H1 (cell line): Measurements from ENCODE around the gene RPRML. TPM values are rescaled to one million over a fixed set of nuclear protein-coding genes. Genes with fewer than 3 reads are reported as not detected.
"Not testable (repeated sequence)": the region's sequence is repeated elsewhere in the genome, so short reads cannot be mapped to it uniquely, and the experiment has no call there.

Experiments
- CTCF ChIA-PET: fragments of 300-600 bp; sonication (Branson Sonifier 250); formaldehyde crosslinking; loops from one replicate; lab custom pipeline; 2021; ENCODE audit not compliant: partially characterized antibody; lab: Charles Lee
- POLR2A ChIA-PET: fragments of 300-600 bp; sonication (Branson Sonifier 250); formaldehyde crosslinking; loops from one replicate; lab custom pipeline; 2021; ENCODE audit warnings: inconsistent platforms; ENCODE audit not compliant: partially characterized antibody; lab: Charles Lee
- DNase-seq, 2 experiments: peaks; one replicate each; pipeline versions ENCODE4 v3.0.0 to v3.0.0-alpha.2; 2010 to 2022; ENCODE audit warnings: low spot score in 2 of 2, low read depth in 1 of 2, mixed read lengths in 1 of 2
- FAIRE-seq: peaks from 2 replicates; lab custom pipeline; 2011; peaks lifted over from hg19 to GRCh38; lab: Jason Lieb, UNC
- H2AFZ ChIP-seq: 2 replicates; pipeline ENCODE4 v1.8.1; 2012; ENCODE audit warnings: low read length, inconsistent platforms
- H2AK5ac ChIP-seq: 2 replicates; pipeline ENCODE4 v1.6.1; 2013; ENCODE audit warnings: low read depth, low read length
- H2BK120ac ChIP-seq: replicated peaks from 2 replicates; pipeline ENCODE3; 2013; ENCODE audit warnings: low read depth, low read length, inconsistent platforms
- H2BK12ac ChIP-seq: 2 replicates; pipeline ENCODE4 v1.6.1; 2013; ENCODE audit warnings: low read depth, low read length
- H2BK15ac ChIP-seq: 2 replicates; pipeline ENCODE4 v1.6.1; 2013; ENCODE audit warnings: low read length
- H2BK20ac ChIP-seq: 2 replicates; pipeline ENCODE4 v1.6.1; 2013; ENCODE audit warnings: low read length
- H2BK5ac ChIP-seq: 2 replicates; pipeline ENCODE4 v1.6.1; 2013; ENCODE audit warnings: low read depth, low read length
- H3K14ac ChIP-seq: 2 replicates; pipeline ENCODE4 v1.6.1; 2013; ENCODE audit warnings: inconsistent platforms; ENCODE audit not compliant: insufficient read length
- H3K18ac ChIP-seq: 2 replicates; pipeline ENCODE4 v1.6.1; 2013; ENCODE audit warnings: low read length; ENCODE audit errors: extremely low read depth
- H3K23ac ChIP-seq: 2 replicates; pipeline ENCODE4 v1.6.1; 2013; ENCODE audit warnings: inconsistent platforms; ENCODE audit not compliant: insufficient read length
- H3K23me2 ChIP-seq: 2 replicates; pipeline ENCODE4 v1.6.1; 2013; ENCODE audit warnings: low read depth, low read length
- H3K27ac ChIP-seq: 2 replicates; pipeline ENCODE4 v1.6.1; 2011; ENCODE audit warnings: low read depth, low read length, inconsistent platforms
- H3K27me3 ChIP-seq, 4 experiments: replicated peaks in 1 of 4; 1 replicate in 1 of 4; 2 replicates in 3 of 4; pipeline versions ENCODE4 v1.6.1 to v1.8.1; 2011 to 2013; ENCODE audit warnings: low read length in 3 of 4, mild to moderate bottlenecking in 3 of 4, inconsistent platforms in 2 of 4, mixed read lengths in 2 of 4, moderate library complexity in 1 of 4; ENCODE audit not compliant: control insufficient read depth in 3 of 4, insufficient read depth in 3 of 4; ENCODE audit errors: extremely low read depth in 1 of 4
- H3K36me3 ChIP-seq, 4 experiments: 2 replicates each; pipeline versions ENCODE4 v1.6.1 to v1.8.1; 2011 to 2013; ENCODE audit warnings: mild to moderate bottlenecking in 4 of 4, low read length in 3 of 4, moderate library complexity in 2 of 4, control low read depth in 1 of 4, inconsistent platforms in 1 of 4; ENCODE audit not compliant: insufficient read depth in 4 of 4, control insufficient read depth in 2 of 4
- H3K4ac ChIP-seq: replicated peaks from 2 replicates; pipeline ENCODE3; 2013; ENCODE audit warnings: low read length, low read depth, mixed read lengths, inconsistent platforms; ENCODE audit not compliant: insufficient read length
- H3K4me1 ChIP-seq, 4 experiments: replicated peaks in 1 of 4; 1 replicate in 1 of 4; 2 replicates in 3 of 4; pipeline versions ENCODE4 v1.6.1 to v1.8.1; 2011 to 2013; ENCODE audit warnings: low read length in 3 of 4, inconsistent platforms in 2 of 4, mixed read lengths in 1 of 4; ENCODE audit not compliant: insufficient read depth in 4 of 4, control insufficient read depth in 3 of 4
- H3K4me2 ChIP-seq, 2 experiments: 2 replicates each; pipeline versions ENCODE4 v1.6.1 to v1.8.1; 2011 to 2013; ENCODE audit warnings: low read depth in 2 of 2, low read length in 2 of 2, control low read depth in 1 of 2, inconsistent platforms in 1 of 2, mild to moderate bottlenecking in 1 of 2; ENCODE audit not compliant: insufficient read depth in 1 of 2
- H3K4me3 ChIP-seq, 4 experiments: fragments of 200-600, 300-600 bp in 1 of 4; sonication (generic), shearing (Covaris generic), sonication (Bioruptor Twin) in 1 of 4; 2 replicates each; pipeline versions ENCODE4 v1.5.1 to v1.8.1; 2011 to 2016; ENCODE audit warnings: low read length in 4 of 4, low read depth in 3 of 4, control low read depth in 2 of 4, inconsistent platforms in 2 of 4, mild to moderate bottlenecking in 2 of 4, mixed read lengths in 1 of 4, moderate library complexity in 1 of 4; ENCODE audit not compliant: insufficient read depth in 2 of 4; ENCODE audit errors: extremely low read depth in 1 of 4
- H3K56ac ChIP-seq: replicated peaks from 2 replicates; pipeline ENCODE3; 2013; ENCODE audit warnings: low read depth, mild to moderate bottlenecking, mixed read lengths, low read length, inconsistent platforms; ENCODE audit not compliant: insufficient read length
- H3K79me1 ChIP-seq: 2 replicates; pipeline ENCODE4 v1.6.1; 2013; ENCODE audit warnings: low read depth, low read length, control low read depth
- H3K79me2 ChIP-seq, 2 experiments: 2 replicates each; pipeline versions ENCODE4 v1.6.1 to v1.8.1; 2012 to 2013; ENCODE audit warnings: low read length in 2 of 2, mild to moderate bottlenecking in 2 of 2, inconsistent platforms in 1 of 2; ENCODE audit not compliant: insufficient read depth in 2 of 2, control insufficient read depth in 1 of 2
- H3K9ac ChIP-seq, 4 experiments: replicated peaks in 1 of 4; 1 replicate in 1 of 4; 2 replicates in 3 of 4; pipeline versions ENCODE4 v1.6.1 to v1.8.1; 2011 to 2013; ENCODE audit warnings: low read depth in 3 of 4, low read length in 3 of 4, control low read depth in 2 of 4, mild to moderate bottlenecking in 2 of 4, moderate library complexity in 2 of 4, inconsistent platforms in 1 of 4; ENCODE audit errors: extremely low read depth in 1 of 4
- H3K9me3 ChIP-seq, 2 experiments: 2 replicates each; pipeline versions ENCODE4 v1.6.1 to v1.8.1; 2012 to 2013; ENCODE audit warnings: mild to moderate bottlenecking in 2 of 2, moderate library complexity in 2 of 2, control low read depth in 1 of 2, inconsistent platforms in 1 of 2, low read depth in 1 of 2, low read length in 1 of 2, mixed read lengths in 1 of 2; ENCODE audit not compliant: insufficient read depth in 2 of 2
- H4K20me1 ChIP-seq, 2 experiments: replicated peaks in 1 of 2; 2 replicates each; pipeline versions ENCODE3 to v1.8.1; 2011 to 2013; ENCODE audit warnings: inconsistent platforms in 2 of 2, low read length in 2 of 2, mild to moderate bottlenecking in 1 of 2; ENCODE audit not compliant: insufficient read depth in 2 of 2, control insufficient read depth in 1 of 2
- H4K5ac ChIP-seq: 2 replicates; pipeline ENCODE4 v1.6.1; 2013; ENCODE audit warnings: low read length, low read depth, mixed read lengths, inconsistent platforms; ENCODE audit not compliant: insufficient read length
- H4K8ac ChIP-seq: 2 replicates; pipeline ENCODE4 v1.8.0; 2013; ENCODE audit warnings: mild to moderate bottlenecking, moderate library complexity, low read length, inconsistent platforms; ENCODE audit not compliant: insufficient read depth; ENCODE audit errors: extremely low read depth
- H4K91ac ChIP-seq: replicated peaks from 2 replicates; pipeline ENCODE3; 2013; ENCODE audit warnings: low read length, mixed read lengths, inconsistent platforms; ENCODE audit not compliant: insufficient read length
- WGBS, 2 experiments: shearing (Covaris generic) in 1 of 2; methylation state at CpG; one replicate each; pipeline versions ENCODE4 v1.1.6 to v1.1.7; 2013 to 2015; ENCODE audit warnings: low lambda C conversion rate in 2 of 2, mixed read lengths in 2 of 2, inconsistent platforms in 1 of 2, low coverage in 1 of 2, missing lambda C conversion rate in 1 of 2; ENCODE audit not compliant: insufficient replicate concordance in 2 of 2, insufficient coverage in 1 of 2, insufficient read length in 1 of 2; ENCODE audit errors: extremely low coverage in 1 of 2, missing lambda C conversion rate in 1 of 2; 5-methylcytosine and 5-hydroxymethylcytosine counted together
- polyA plus RNA-seq, 7 experiments: library from polyadenylated mRNA; depleted of rRNA in 3 of 7; stranded (reverse) in 5 of 7; unstranded in 2 of 7; fragments of >200 nt in 5 of 7; fragments of 200-250 nt in 2 of 7; gene quantifications; 1 replicate in 5 of 7; 2 replicates in 1 of 7; 4 replicates in 1 of 7; pipeline versions ENCODE4 v1.2.1 to v1.2.3, GENCODE V29; 2011 to 2013; ENCODE audit warnings: missing spikeins in 2 of 7, mixed read lengths in 2 of 7
- total RNA-seq: library from RNA; stranded (reverse); fragmentation: NEBNext Ultra II Directional; extraction: Animal tissue kit (Norgen Biotek cat#: 25700); gene quantifications from 2 replicates; pipeline ENCODE4 v1.2.1, GENCODE V29; 2021

Gene RPRML
- total and polyA plus RNA-seq, 2 of the 8 experiments (the other 6 are each of a cell fraction or from before 2014, with no cell fraction given) = 3.5 to 5.5 TPM

GRCh38 chr17:46953191-46953590 is 25.9 kb downstream of the RPRML start:
- H2BK12ac ChIP-seq, H3K27ac ChIP-seq, H3K4me1 ChIP-seq, H2AK5ac ChIP-seq, H3K4ac ChIP-seq, H3K23me2 ChIP-seq, H4K91ac ChIP-seq, H2AFZ ChIP-seq, H3K4me3 ChIP-seq, H3K79me1 ChIP-seq, H4K20me1 ChIP-seq, H2BK5ac ChIP-seq, H4K8ac ChIP-seq, FAIRE-seq, H3K9ac ChIP-seq, H2BK20ac ChIP-seq, H3K14ac ChIP-seq, H3K79me2 ChIP-seq, H2BK120ac ChIP-seq, DNase-seq, H3K56ac ChIP-seq, H3K36me3 ChIP-seq, H3K4me2 ChIP-seq, H3K18ac ChIP-seq, H3K9me3 ChIP-seq, H4K5ac ChIP-seq, H3K23ac ChIP-seq, H3K27me3 ChIP-seq, H2BK15ac ChIP-seq: not testable (repeated sequence)
- ChIA-PET CTCF (interaction anchor here (0.6 to 1.9 kb wide), 2 partner anchors 11 to 47 kb away, joined by 3 to 8 read pairs; no protein-coding TSS in a partner anchor), POLR2A (interaction anchor here (1.5 to 2.4 kb wide), 3 partner anchors 9 to 11 kb away, joined by 3 to 6 read pairs (median 5); no protein-coding TSS in a partner anchor)
- WGBS, 2 experiments = 67% methylated on average over 1 of the region's 4 CpGs; no CpG with 5 or more reads in 1 of the 2 experiments
